ENCODE measurements around the gene P2RY6.

The P2RY6 gene

GRCh38 chr11:73344191-73344607, 72.1 kb downstream of the P2RY6 start:
- no peak for TF ChIP-seq CTCF (IDR thresholded peaks at IDR 0.05)
- no peak overlapping the region for H3K27ac ChIP-seq
- peaks cover 17% of the 10 kb centered on the region for H3K36me3 ChIP-seq
- H3K27me3 ChIP-seq = no peaks in the 10 kb centered on the region
- H3K4me1 ChIP-seq (ENCODE audit: control insufficient read depth in 1 of 2, insufficient read depth in 1 of 2, low read depth in 1 of 2, low read length in 1 of 2) = no peaks in the 10 kb centered on the region
- no peak overlapping the region for H3K4me3 ChIP-seq (ENCODE audit: low read depth in 1 of 2, low read length in 1 of 2)
- H3K9me3 ChIP-seq = no peaks in the 10 kb centered on the region

- peaks cover 17% of the 10 kb centered on the region for H3K36me3 ChIP-seq
- peaks cover 0 to 1% of the 10 kb centered on the region in 2 experiments for H3K4me1 ChIP-seq (ENCODE audit: control insufficient read depth in 1 of 2, insufficient read depth in 1 of 2, low read depth in 1 of 2, low read length in 1 of 2)
- no peaks in the 10 kb centered on the region for H3K27me3 ChIP-seq
- no peaks in the 10 kb centered on the region for H3K9me3 ChIP-seq
- H3K4me3 ChIP-seq (ENCODE audit: low read depth in 1 of 2, low read length in 1 of 2) = no peak overlapping the region
- H3K27ac ChIP-seq = no peak overlapping the region
- no peak for TF ChIP-seq CTCF (IDR thresholded peaks at IDR 0.05)
Observed at GRCh38 chr11:73345481-73346160, 73.5 kb downstream of the P2RY6 start.

GRCh38 chr11:73346186-73346935, 74.2 kb downstream of the P2RY6 start:
- H3K4me1 ChIP-seq (ENCODE audit: control insufficient read depth in 1 of 2, insufficient read depth in 1 of 2, low read depth in 1 of 2, low read length in 1 of 2) = peaks cover 0 to 8% of the 10 kb centered on the region in 2 experiments

GRCh38 chr11:73347067-73347466, 74.9 kb downstream of the P2RY6 start:
- Histone ChIP-seq H3K27me3 (no peaks in the 10 kb centered on the region), H3K4me1 (ENCODE audit: control insufficient read depth in 1 of 2, insufficient read depth in 1 of 2, low read depth in 1 of 2, low read length in 1 of 2) (peaks cover 0 to 9% of the 10 kb centered on the region in 2 experiments), H3K4me3 (ENCODE audit: low read depth in 1 of 2, low read length in 1 of 2) (no peak overlapping the region), H3K36me3 (peaks cover 17% of the 10 kb centered on the region), H3K27ac (no peak overlapping the region), H3K9me3 (no peaks in the 10 kb centered on the region)
- no peak for TF ChIP-seq CTCF (IDR thresholded peaks at IDR 0.05)

More at GRCh38 chr11:73346186-73346935, 74.2 kb downstream of the P2RY6 start:
- H3K27me3 ChIP-seq = no peaks in the 10 kb centered on the region
- H3K36me3 ChIP-seq = peaks cover 17% of the 10 kb centered on the region
- H3K27ac ChIP-seq = no peak overlapping the region
- no peaks in the 10 kb centered on the region for H3K9me3 ChIP-seq
- no peak for TF ChIP-seq CTCF (IDR thresholded peaks at IDR 0.05)
- no peak overlapping the region for H3K4me3 ChIP-seq (ENCODE audit: low read depth in 1 of 2, low read length in 1 of 2)

All from neutrophil (primary cell).